Gastroesophageal sphincter (tissue), 3 donors: ENCODE results near the gene GTF3C1.

Source experiments
- CTCF ChIP-seq, 4 experiments: fragments of 200-600 bp in 2 of 4; fragments of 450-650 bp in 2 of 4; sonication (generic) in 1 of 4; IDR thresholded peaks; one replicate each; pipeline ENCODE4 v1.5.1; 2017 to 2019; ENCODE audit warnings: antibody characterized with exemption in 4 of 4, mild to moderate bottlenecking in 2 of 4, moderate library complexity in 2 of 4
- EP300 ChIP-seq: sonication (generic); formaldehyde crosslinking; IDR thresholded peaks from one replicate; pipeline ENCODE4 v1.6.1; 2017; ENCODE audit warnings: antibody characterized with exemption, mild to moderate bottlenecking
- POLR2AphosphoS5 ChIP-seq: sonication (generic); formaldehyde crosslinking; IDR thresholded peaks from one replicate; pipeline ENCODE4 v1.6.1; 2017; ENCODE audit warnings: antibody characterized with exemption

DNA sequence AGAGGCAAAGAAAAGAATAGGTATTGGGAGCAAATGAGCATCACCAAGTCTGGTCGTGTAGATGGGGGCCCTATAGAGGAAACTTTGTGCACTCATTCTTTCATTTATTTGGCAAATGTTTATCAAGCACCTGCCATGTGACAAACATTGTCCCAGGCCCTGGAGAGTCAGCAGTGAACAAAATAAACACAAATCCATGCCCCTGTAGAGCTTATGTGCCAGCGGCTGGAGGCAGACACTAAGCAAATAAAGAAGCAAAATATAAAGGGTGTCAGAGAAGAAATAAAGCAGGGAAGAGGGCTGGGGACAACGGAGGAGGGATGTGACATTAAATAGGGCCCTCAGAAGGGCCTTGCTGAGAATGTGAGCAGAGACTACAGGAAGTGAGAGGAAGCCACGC, 45.8 kb upstream of the GTF3C1 start:
- TF ChIP-seq POLR2AphosphoS5 (no peak), EP300 (no peak), CTCF (IDR thresholded peaks at IDR 0.05) (no peak)
